ENCODE measurements around the gene ATAD3C.
"Not testable (repeated sequence)": the region's sequence is repeated elsewhere in the genome, so short reads cannot be mapped to it uniquely, and the experiment has no call there.

Gene ATAD3C

GRCh38 chr1:1455366-1455884, 5.9 kb downstream of the ATAD3C start:
- Histone ChIP-seq H3K27me3 (ENCODE audit: control insufficient read depth, insufficient read depth, low read length) (no peaks in the 10 kb centered on the region), H3K9me3 (ENCODE audit: control insufficient read depth, insufficient read depth, low read length) (no peaks in the 10 kb centered on the region), H3K9ac (ENCODE audit: low read depth, low read length) (no peak overlapping the region), H3K4me3 (ENCODE audit: low read depth, low read length) (no peak overlapping the region), H3K27ac (ENCODE audit: low read depth, low read length) (no peak overlapping the region), H3K36me3 (ENCODE audit: control insufficient read depth, insufficient read depth, low read length) (no peaks in the 10 kb centered on the region), H3K4me1 (ENCODE audit: control insufficient read depth, insufficient read depth, low read length) (no peaks in the 10 kb centered on the region)

- H3K9me3 ChIP-seq (ENCODE audit: control insufficient read depth, insufficient read depth, low read length); H3K27me3 ChIP-seq (ENCODE audit: control insufficient read depth, insufficient read depth, low read length); H3K36me3 ChIP-seq (ENCODE audit: control insufficient read depth, insufficient read depth, low read length); H3K27ac ChIP-seq (ENCODE audit: low read depth, low read length); H3K4me1 ChIP-seq (ENCODE audit: control insufficient read depth, insufficient read depth, low read length); H3K9ac ChIP-seq (ENCODE audit: low read depth, low read length); H3K4me3 ChIP-seq (ENCODE audit: low read depth, low read length): not testable (repeated sequence)
These were observed 6.4 kb downstream of the ATAD3C start for GRCh38 chr1:1455934-1456333.

- not testable (repeated sequence) for H3K4me1 ChIP-seq (ENCODE audit: control insufficient read depth, insufficient read depth, low read length); H3K27me3 ChIP-seq (ENCODE audit: control insufficient read depth, insufficient read depth, low read length); H3K9me3 ChIP-seq (ENCODE audit: control insufficient read depth, insufficient read depth, low read length); H3K36me3 ChIP-seq (ENCODE audit: control insufficient read depth, insufficient read depth, low read length); H3K27ac ChIP-seq (ENCODE audit: low read depth, low read length); H3K4me3 ChIP-seq (ENCODE audit: low read depth, low read length); H3K9ac ChIP-seq (ENCODE audit: low read depth, low read length)
These were observed 7.3 kb downstream of the ATAD3C start for GRCh38 chr1:1456683-1457255.

- H3K4me1 ChIP-seq (ENCODE audit: control insufficient read depth, insufficient read depth, low read length); H3K9ac ChIP-seq (ENCODE audit: low read depth, low read length); H3K9me3 ChIP-seq (ENCODE audit: control insufficient read depth, insufficient read depth, low read length); H3K36me3 ChIP-seq (ENCODE audit: control insufficient read depth, insufficient read depth, low read length); H3K27me3 ChIP-seq (ENCODE audit: control insufficient read depth, insufficient read depth, low read length); H3K27ac ChIP-seq (ENCODE audit: low read depth, low read length); H3K4me3 ChIP-seq (ENCODE audit: low read depth, low read length): not testable (repeated sequence)
These were observed 9.7 kb downstream of the ATAD3C start for GRCh38 chr1:1459156-1459555.

- H3K27ac ChIP-seq (ENCODE audit: low read depth, low read length); H3K9ac ChIP-seq (ENCODE audit: low read depth, low read length); H3K4me1 ChIP-seq (ENCODE audit: control insufficient read depth, insufficient read depth, low read length); H3K27me3 ChIP-seq (ENCODE audit: control insufficient read depth, insufficient read depth, low read length); H3K9me3 ChIP-seq (ENCODE audit: control insufficient read depth, insufficient read depth, low read length); H3K4me3 ChIP-seq (ENCODE audit: low read depth, low read length); H3K36me3 ChIP-seq (ENCODE audit: control insufficient read depth, insufficient read depth, low read length): not testable (repeated sequence)
These were observed 10.2 kb downstream of the ATAD3C start for GRCh38 chr1:1459711-1460110.

- H3K4me3 ChIP-seq (ENCODE audit: low read depth, low read length) = no peak overlapping the region
- H3K27me3 ChIP-seq (ENCODE audit: control insufficient read depth, insufficient read depth, low read length) = no peaks in the 10 kb centered on the region
- H3K4me1 ChIP-seq (ENCODE audit: control insufficient read depth, insufficient read depth, low read length) = no peaks in the 10 kb centered on the region
- H3K27ac ChIP-seq (ENCODE audit: low read depth, low read length) = no peak overlapping the region
- no peaks in the 10 kb centered on the region; the same call in 1 of the 2 replicates for H3K9me3 ChIP-seq (ENCODE audit: control insufficient read depth, insufficient read depth, low read length)
- no peak overlapping the region for H3K9ac ChIP-seq (ENCODE audit: low read depth, low read length)
- H3K36me3 ChIP-seq (ENCODE audit: control insufficient read depth, insufficient read depth, low read length) = no peaks in the 10 kb centered on the region
These were observed 11.1 kb downstream of the ATAD3C start for GRCh38 chr1:1460540-1461130.

GRCh38 chr1:1461721-1462317, 12.3 kb downstream of the ATAD3C start:
- Histone ChIP-seq H3K9me3 (ENCODE audit: control insufficient read depth, insufficient read depth, low read length) (no peaks in the 10 kb centered on the region; the same call in 1 of the 2 replicates), H3K4me3 (ENCODE audit: low read depth, low read length) (no peak overlapping the region), H3K27ac (ENCODE audit: low read depth, low read length) (no peak overlapping the region), H3K27me3 (ENCODE audit: control insufficient read depth, insufficient read depth, low read length) (no peaks in the 10 kb centered on the region), H3K9ac (ENCODE audit: low read depth, low read length) (no peak overlapping the region), H3K4me1 (ENCODE audit: control insufficient read depth, insufficient read depth, low read length) (no peaks in the 10 kb centered on the region), H3K36me3 (ENCODE audit: control insufficient read depth, insufficient read depth, low read length) (no peaks in the 10 kb centered on the region)

- Histone ChIP-seq H3K9me3 (ENCODE audit: control insufficient read depth, insufficient read depth, low read length) (no peaks in the 10 kb centered on the region; the same call in 1 of the 2 replicates), H3K4me3 (ENCODE audit: low read depth, low read length) (no peak overlapping the region), H3K36me3 (ENCODE audit: control insufficient read depth, insufficient read depth, low read length) (no peaks in the 10 kb centered on the region), H3K4me1 (ENCODE audit: control insufficient read depth, insufficient read depth, low read length) (no peaks in the 10 kb centered on the region), H3K27me3 (ENCODE audit: control insufficient read depth, insufficient read depth, low read length) (no peaks in the 10 kb centered on the region), H3K27ac (ENCODE audit: low read depth, low read length) (no peak overlapping the region), H3K9ac (ENCODE audit: low read depth, low read length) (no peak overlapping the region)
These were observed 13.0 kb downstream of the ATAD3C start for GRCh38 chr1:1462318-1462966.

GRCh38 chr1:1463312-1463711, 13.8 kb downstream of the ATAD3C start:
- H3K27me3 ChIP-seq (ENCODE audit: control insufficient read depth, insufficient read depth, low read length) = no peaks in the 10 kb centered on the region
- no peaks in the 10 kb centered on the region for H3K4me1 ChIP-seq (ENCODE audit: control insufficient read depth, insufficient read depth, low read length)
- H3K4me3 ChIP-seq (ENCODE audit: low read depth, low read length) = no peak overlapping the region
- H3K9ac ChIP-seq (ENCODE audit: low read depth, low read length) = no peak overlapping the region
- H3K36me3 ChIP-seq (ENCODE audit: control insufficient read depth, insufficient read depth, low read length) = no peaks in the 10 kb centered on the region
- H3K9me3 ChIP-seq (ENCODE audit: control insufficient read depth, insufficient read depth, low read length) = no peaks in the 10 kb centered on the region; the same call in 1 of the 2 replicates
- H3K27ac ChIP-seq (ENCODE audit: low read depth, low read length) = no peak overlapping the region

GRCh38 chr1:1468196-1468985, 18.9 kb downstream of the ATAD3C start:
- H3K4me3 ChIP-seq (ENCODE audit: low read depth, low read length); H3K36me3 ChIP-seq (ENCODE audit: control insufficient read depth, insufficient read depth, low read length); H3K4me1 ChIP-seq (ENCODE audit: control insufficient read depth, insufficient read depth, low read length); H3K9ac ChIP-seq (ENCODE audit: low read depth, low read length); H3K27ac ChIP-seq (ENCODE audit: low read depth, low read length); H3K9me3 ChIP-seq (ENCODE audit: control insufficient read depth, insufficient read depth, low read length); H3K27me3 ChIP-seq (ENCODE audit: control insufficient read depth, insufficient read depth, low read length): not testable (repeated sequence)
